HG03575 (cell line): ENCODE measurements around the gene PHOX2A.

Experiments used
- ATAC-seq: cut with Tn5 transposase; IDR thresholded peaks from one replicate; pipeline ENCODE4 v1.9.1; 2021; ENCODE audit not compliant: unreplicated experiment, insufficient number of reproducible peaks, low FRiP score; ENCODE audit errors: extremely low read depth

The PHOX2A gene

GRCh38 chr11:72236083-72236697, 7.8 kb downstream of the PHOX2A start:
- ATAC-seq = no peak

- ATAC-seq = no peak
These were observed 8.5 kb downstream of the PHOX2A start for GRCh38 chr11:72235351-72236057.

- no peak for ATAC-seq
These were observed 9.1 kb downstream of the PHOX2A start for GRCh38 chr11:72234920-72235319.

GRCh38 chr11:72234514-72234830, 9.5 kb downstream of the PHOX2A start:
- ATAC-seq = no peak

- no peak for ATAC-seq
These were observed 10.0 kb downstream of the PHOX2A start for GRCh38 chr11:72233773-72234513.

- ATAC-seq = no peak
These were observed 10.8 kb downstream of the PHOX2A start for GRCh38 chr11:72233056-72233772.

- ATAC-seq = no peak
These were observed 11.5 kb downstream of the PHOX2A start for GRCh38 chr11:72232260-72233055.

GRCh38 chr11:72231396-72232259, 12.3 kb downstream of the PHOX2A start:
- ATAC-seq = no peak

- ATAC-seq = no peak
These were observed 13.1 kb downstream of the PHOX2A start for GRCh38 chr11:72230764-72231365.

- ATAC-seq = no peak
These were observed 13.8 kb downstream of the PHOX2A start for GRCh38 chr11:72229925-72230763.

- no peak for ATAC-seq
These were observed 14.5 kb downstream of the PHOX2A start for GRCh38 chr11:72229336-72229924.

GRCh38 chr11:72228844-72229231, 15.1 kb downstream of the PHOX2A start:
- no peak for ATAC-seq

GRCh38 chr11:72228229-72228843, 15.6 kb downstream of the PHOX2A start:
- ATAC-seq = no peak

- no peak for ATAC-seq
These were observed 16.4 kb downstream of the PHOX2A start for GRCh38 chr11:72227316-72228228.

GRCh38 chr11:72226701-72227100, 17.3 kb downstream of the PHOX2A start:
- no peak for ATAC-seq
